ENCODE data around the gene WIZ. TPM values are rescaled to one million over a fixed set of nuclear protein-coding genes. Genes with fewer than 3 reads are reported as not detected.

Gene WIZ
- total and polyA plus RNA-seq, 7 donors = 7.8 to 49.6 (median 18.3) TPM

DNA sequence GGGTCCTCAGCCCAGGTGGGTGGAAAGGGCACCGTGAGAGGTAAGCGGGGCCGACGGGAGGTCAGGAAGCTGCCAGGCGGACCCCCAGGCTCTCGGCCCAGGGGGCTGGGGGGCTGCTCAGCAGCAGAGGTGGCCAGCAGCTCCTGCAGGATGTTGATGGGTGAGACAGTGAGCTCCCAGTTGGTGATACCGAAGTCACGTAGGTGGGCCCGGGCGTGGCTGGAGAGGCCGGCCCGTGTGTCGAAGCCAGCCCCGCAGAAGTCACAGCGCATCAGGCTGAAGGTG lies 13.0 kb downstream of the WIZ start:
- H3K27me3 ChIP-seq = no peaks in the 10 kb centered on the region
- peaks cover 0 to 8% (median 0%) of the 10 kb centered on the region in 4 donors for H3K36me3 ChIP-seq
- TF ChIP-seq POLR2AphosphoS5 (IDR thresholded peaks at IDR 0.05) (no peak), POLR2A (IDR thresholded peaks at IDR 0.05) (no peak), EP300 (IDR thresholded peaks at IDR 0.05) (no peak), CTCF (IDR thresholded peaks at IDR 0.05) (no peak)
- no peaks in the 10 kb centered on the region for H3K9me3 ChIP-seq
- H3K27ac ChIP-seq = peak overlapping the region in 2 of 4 donors; percentile 51 to 53
- DNase-seq = no peak
- H3K4me1 ChIP-seq = peaks cover 0 to 26% (median 22%) of the 10 kb centered on the region in 4 donors
- no peak overlapping the region for H3K4me3 ChIP-seq
- 89 to 91% methylated on average over 15 of the region's 15 CpGs for WGBS, 2 donors
- intact Hi-C loops (cut with DNase I) = no loop called here

GRCh38 chr19:15436012-15436825 lies 13.5 kb downstream of the WIZ start:
- Histone ChIP-seq H3K36me3 (peaks cover 0 to 8% (median 0%) of the 10 kb centered on the region in 4 donors), H3K27ac (peak overlapping the region in 2 of 4 donors; percentile 51 to 53), H3K27me3 (no peaks in the 10 kb centered on the region), H3K9me3 (no peaks in the 10 kb centered on the region), H3K4me1 (peaks cover 0 to 32% (median 28%) of the 10 kb centered on the region in 4 donors), H3K4me3 (no peak overlapping the region)
- TF ChIP-seq EP300 (IDR thresholded peaks at IDR 0.05) = no peak
- no peak for TF ChIP-seq POLR2A (IDR thresholded peaks at IDR 0.05)
- no peak for TF ChIP-seq POLR2AphosphoS5 (IDR thresholded peaks at IDR 0.05)
- TF ChIP-seq CTCF (IDR thresholded peaks at IDR 0.05) = no peak
- intact Hi-C loops (cut with DNase I) = no loop called here
- no peak for DNase-seq
- 86 to 89% methylated on average over 10 of the region's 10 CpGs for WGBS, 2 donors

GRCh38 chr19:15433519-15434069 lies 16.2 kb downstream of the WIZ start:
- no peak for DNase-seq
- Histone ChIP-seq H3K4me3 (peak overlapping the region; percentile 58 to 99 (median 92)), H3K27me3 (no peaks in the 10 kb centered on the region), H3K9me3 (no peaks in the 10 kb centered on the region), H3K4me1 (peaks cover 0 to 58% (median 47%) of the 10 kb centered on the region in 4 donors), H3K27ac (peak overlapping the region; percentile 84 to 95 (median 88)), H3K36me3 (peaks cover 0 to 17% (median 0%) of the 10 kb centered on the region in 4 donors)
- TF ChIP-seq EP300 (IDR thresholded peaks at IDR 0.05) (no peak), CTCF (IDR thresholded peaks at IDR 0.05) (no peak), POLR2AphosphoS5 (IDR thresholded peaks at IDR 0.05) (no peak)
- intact Hi-C loops (cut with DNase I) = loop anchor here (2.0 to 5.0 kb wide), 3 partner anchors 15 to 166 kb away; partner anchors contain the start of genes AKAP8 and WIZ
- WGBS, 2 donors = 59 to 67% methylated on average over 8 of the region's 8 CpGs

DNA sequence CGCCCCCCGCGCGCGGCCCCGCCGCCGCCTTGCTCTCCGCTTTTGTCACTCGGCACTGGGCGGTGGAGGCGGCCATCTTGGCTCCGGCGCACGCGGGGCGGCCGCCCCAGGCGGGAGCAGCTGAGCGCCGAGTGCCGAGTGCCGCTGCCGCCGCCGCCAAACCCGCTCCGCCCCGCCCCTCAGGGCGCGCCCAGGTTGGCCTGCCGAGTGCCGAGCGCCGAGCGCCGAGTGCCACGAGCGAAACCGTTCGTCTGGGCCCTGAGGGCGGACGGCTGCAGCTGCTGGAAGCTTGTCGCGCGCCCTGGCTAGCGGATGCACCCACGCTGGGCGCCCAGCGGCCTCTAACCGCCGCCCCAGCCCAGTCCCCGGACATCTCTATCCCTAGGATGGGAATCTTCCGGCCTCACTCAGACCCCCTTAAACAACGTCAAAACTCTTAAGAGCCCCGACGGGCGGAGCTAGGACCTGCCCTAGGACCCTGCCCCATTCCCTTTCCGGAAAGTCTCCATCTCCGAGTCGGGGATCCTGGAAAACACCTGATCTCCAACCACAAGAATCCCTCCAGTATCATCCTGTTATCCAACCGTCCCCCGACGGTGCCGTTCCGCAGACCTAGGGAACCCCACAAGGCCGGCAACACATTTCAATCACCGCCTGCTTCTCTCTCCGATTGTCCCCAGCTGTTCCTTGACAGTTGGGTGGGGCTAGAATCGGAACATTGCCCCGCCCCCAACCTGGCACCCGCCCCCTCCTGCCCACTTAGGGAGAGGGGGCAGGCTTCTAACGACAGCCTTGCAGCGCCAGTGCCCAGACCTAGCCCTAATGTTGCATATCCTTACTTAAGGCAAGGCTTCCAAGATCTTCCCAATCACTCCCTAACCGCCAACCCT lies 16.9 kb downstream of the WIZ start:
- 0 to 1% methylated on average over 75 of the region's 75 CpGs for WGBS, 2 donors

More for the DNA sequence above, 16.9 kb downstream of the WIZ start:
- Histone ChIP-seq H3K27ac (peak overlapping the region; percentile 84 to 95 (median 88)), H3K4me1 (peaks cover 0 to 52% (median 42%) of the 10 kb centered on the region in 4 donors), H3K27me3 (no peaks in the 10 kb centered on the region), H3K4me3 (peak overlapping the region; percentile 58 to 99 (median 92)), H3K9me3 (no peaks in the 10 kb centered on the region), H3K36me3 (peaks cover 1 to 24% (median 3%) of the 10 kb centered on the region in 4 donors)
- intact Hi-C loops (cut with DNase I) = loop anchor here (1.0 to 5.0 kb wide), 4 partner anchors 14 to 166 kb away; partner anchors contain the start of genes AKAP8 and WIZ
- peak in 3 of 4 donors; percentile 59 to 66 (median 61) for TF ChIP-seq POLR2AphosphoS5 (IDR thresholded peaks at IDR 0.05)
- TF ChIP-seq POLR2A (IDR thresholded peaks at IDR 0.05) = no peak
- DNase-seq = peak; percentile 93
